NOMO-1 treated with dmso at 0.1 percent for 144 hours (cell line): ENCODE data around the gene UBL4B.
A peak's percentile ranks its signal among the peaks of the same experiment; 100 is the strongest.
"Not testable (repeated sequence)": the region's sequence is repeated elsewhere in the genome, so short reads cannot be mapped to it uniquely, and the experiment has no call there.

Experiments used
- DNase-seq: peaks from one replicate; lab custom pipeline; 2025; ENCODE audit not compliant: unreplicated experiment; lab: John Stamatoyannopoulos, UW

Gene UBL4B

GRCh38 chr1:110112143-110112542, at the start of gene UBL4B:
TSS of gene UBL4B (plus strand) at chr1:110112443. CDS start at chr1:110112535, 92 bp downstream.
- no peak for DNase-seq

GRCh38 chr1:110062612-110063011, 49.6 kb upstream of the UBL4B start:
- no peak for DNase-seq

GRCh38 chr1:110063781-110064180, 48.5 kb upstream of the UBL4B start:
- no peak for DNase-seq

- DNase-seq, result no peak
Observed at GRCh38 chr1:110064576-110065337, 47.5 kb upstream of the UBL4B start.

GRCh38 chr1:110065841-110066240, 46.4 kb upstream of the UBL4B start:
- DNase-seq, result no peak

- no peak for DNase-seq
Observed at GRCh38 chr1:110067479-110067892, 44.8 kb upstream of the UBL4B start.

- no peak for DNase-seq
Observed at GRCh38 chr1:110067893-110068645, 44.2 kb upstream of the UBL4B start.

GRCh38 chr1:110068646-110069403, 43.4 kb upstream of the UBL4B start:
- DNase-seq, result peak; percentile 26

- DNase-seq, result no peak
Observed at GRCh38 chr1:110069404-110070281, 42.6 kb upstream of the UBL4B start.

GRCh38 chr1:110070282-110070669, 42.0 kb upstream of the UBL4B start:
- no peak for DNase-seq

- DNase-seq, result no peak
Observed at GRCh38 chr1:110070671-110071242, 41.5 kb upstream of the UBL4B start, which contains the start of gene ALX3. TSS of gene ALX3 (minus strand) at chr1:110070672. CDS start at chr1:110070612, 60 bp downstream.

GRCh38 chr1:110074166-110074565, 38.1 kb upstream of the UBL4B start:
- DNase-seq, result no peak

- DNase-seq, result no peak
Observed at GRCh38 chr1:110076789-110077500, 35.3 kb upstream of the UBL4B start.

GRCh38 chr1:110079995-110080394, 32.2 kb upstream of the UBL4B start:
- not testable (repeated sequence) for DNase-seq

GRCh38 chr1:110081061-110081460, 31.2 kb upstream of the UBL4B start:
- DNase-seq, result no peak

GRCh38 chr1:110082477-110082876, 29.8 kb upstream of the UBL4B start:
- DNase-seq, result no peak

GRCh38 chr1:110083061-110083865, 29.0 kb upstream of the UBL4B start:
- DNase-seq, result no peak

- DNase-seq, result no peak
Observed at GRCh38 chr1:110083866-110084226, 28.4 kb upstream of the UBL4B start.
